Naive thymus-derived CD8-positive, alpha-beta T cell (primary cell): Measurements from ENCODE around the gene GINS3. TPM values are rescaled to one million over a fixed set of nuclear protein-coding genes. Genes with fewer than 3 reads are reported as not detected.
"Not testable (repeated sequence)": the region's sequence is repeated elsewhere in the genome, so short reads cannot be mapped to it uniquely, and the experiment has no call there.

Experiments
- ATAC-seq, 2 donors: fragments of 150-1000 bp; cut with Tn5 transposase in 1 of 2; sonication (Bioruptor Pico), chemical (Tn5 transposase) in 1 of 2; 1 replicate in 1 of 2; 2 replicates in 1 of 2; pipeline ENCODE4 v1.10.0; 2021; ENCODE audit warnings: mild to moderate bottlenecking in 2 of 2, moderate library complexity in 2 of 2
- POLR2A ChIA-PET: fragments of 350-600 bp; sonication (Branson Sonifier 250); formaldehyde crosslinking; loops from one replicate; lab custom pipeline; 2021; ENCODE audit warnings: antibody characterized with exemption; lab: Charles Lee
- DNase-seq, 10 donors: peaks; one replicate each; pipeline versions ENCODE4 v3.0.0 to v3.0.0-alpha.2; 2020 to 2022
- H3K27ac Mint-ChIP-seq, 10 donors: one replicate each; pipeline ENCODE4 v1.8.0; 2020 to 2022; ENCODE audit warnings: mild to moderate bottlenecking in 10 of 10, mixed read lengths in 10 of 10, moderate library complexity in 4 of 10, inconsistent platforms in 1 of 10
- H3K27me3 Mint-ChIP-seq, 5 donors: one replicate each; pipeline ENCODE4 v1.8.0; 2021 to 2022; ENCODE audit warnings: mixed read lengths in 5 of 5
- H3K36me3 Mint-ChIP-seq, 3 donors: one replicate each; pipeline ENCODE4 v1.8.0; 2020 to 2022; ENCODE audit warnings: mixed read lengths in 3 of 3, mild to moderate bottlenecking in 2 of 3, inconsistent platforms in 1 of 3
- H3K4me1 Mint-ChIP-seq, 4 donors: one replicate each; pipeline ENCODE4 v1.8.0; 2021 to 2022; ENCODE audit warnings: mixed read lengths in 4 of 4
- H3K4me3 Mint-ChIP-seq, 10 donors: one replicate each; pipeline ENCODE4 v1.8.0; 2020 to 2022; ENCODE audit warnings: mild to moderate bottlenecking in 10 of 10, mixed read lengths in 10 of 10, moderate library complexity in 6 of 10, inconsistent platforms in 1 of 10
- H3K9me3 Mint-ChIP-seq, 9 donors: one replicate each; pipeline ENCODE4 v1.8.0; 2020 to 2022; ENCODE audit warnings: mixed read lengths in 9 of 9, mild to moderate bottlenecking in 3 of 9, inconsistent platforms in 1 of 9, moderate library complexity in 1 of 9
- polyA plus RNA-seq, 3 donors: library from polyadenylated mRNA; unstranded; fragments of 300-500 nt; fragmentation: Illumina TruSeq; gene quantifications; one replicate each; pipeline ENCODE4 v1.2.3, GENCODE V29; 2021
- total RNA-seq, 8 experiments: library from RNA in 2 of 8; stranded (reverse) in 2 of 8; gene quantifications; one replicate each; pipeline ENCODE4 v1.2.3 and lab custom pipeline; 2021 to 2026

The GINS3 gene
- total and polyA plus RNA-seq, 5 experiments from 2014 or later, result 1.0 to 2.7 (median 1.9) TPM

DNA sequence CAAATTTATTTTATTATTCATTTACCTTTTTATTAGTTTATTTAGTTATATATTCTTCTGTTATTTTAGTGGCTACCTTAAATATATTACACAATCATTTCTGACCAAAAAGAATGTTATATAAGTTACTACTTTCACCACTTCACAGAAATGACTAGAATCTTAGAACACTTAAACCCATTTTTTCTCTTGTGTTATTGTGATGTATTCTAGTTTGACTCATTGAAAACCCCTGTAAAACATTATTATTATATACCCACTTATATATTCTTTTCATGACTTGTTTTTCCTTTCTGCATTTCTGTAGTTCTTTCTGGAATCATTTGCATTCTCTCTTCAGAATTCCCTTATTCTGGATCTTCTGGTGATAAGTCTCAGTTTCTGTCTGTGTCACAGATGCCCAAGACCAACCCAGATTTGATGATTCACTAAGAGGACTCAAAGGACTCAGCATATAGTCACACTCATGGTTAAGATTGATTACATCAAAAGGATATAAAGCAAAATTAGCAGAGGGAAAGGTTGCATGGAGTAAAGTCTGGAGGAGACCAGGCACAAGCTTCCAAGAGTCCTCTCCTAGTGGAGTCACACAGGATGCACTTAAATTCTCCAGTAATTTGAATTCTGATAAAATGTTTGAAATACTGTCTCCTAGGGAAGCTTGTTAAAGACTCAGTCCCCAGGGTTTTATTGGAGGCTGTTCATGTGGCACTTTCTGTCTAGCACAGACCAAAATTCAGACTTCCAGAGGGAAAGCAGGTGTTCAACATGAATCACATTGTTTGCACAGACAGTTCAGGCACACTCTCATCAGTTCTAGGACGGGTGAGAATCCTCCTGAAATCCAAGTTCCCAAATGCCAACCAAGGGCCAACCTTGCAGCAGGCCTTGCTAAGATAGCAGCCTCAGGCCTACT is 7.7 kb downstream of the GINS3 start:
- POLR2A ChIA-PET, result no interaction called here
- H3K9me3 Mint-ChIP-seq, result peaks cover 0 to 4% (median 0%) of the 10 kb centered on the region in 9 donors
- no peak for ATAC-seq

DNA sequence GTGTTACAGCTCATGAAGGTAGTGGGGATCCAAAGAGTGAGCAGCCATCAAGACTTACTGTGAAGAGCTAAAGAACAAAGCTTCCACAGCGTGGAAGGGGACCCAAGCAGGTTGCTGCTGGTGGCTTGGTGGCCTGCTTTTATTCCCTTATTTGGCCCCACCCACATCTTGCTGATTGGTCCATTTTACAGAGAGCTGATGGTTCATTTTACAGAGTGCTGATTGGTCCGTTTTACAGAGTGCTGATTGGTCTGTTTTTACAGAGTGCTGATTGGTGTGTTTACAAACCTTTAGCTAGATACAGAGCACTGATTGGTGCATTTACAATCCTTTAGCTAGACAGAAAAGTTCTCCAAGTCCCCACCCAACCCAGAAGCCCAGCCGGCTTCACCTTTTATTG is 9.0 kb downstream of the GINS3 start:
- POLR2A ChIA-PET, H3K36me3 Mint-ChIP-seq, H3K4me1 Mint-ChIP-seq, H3K9me3 Mint-ChIP-seq, H3K27ac Mint-ChIP-seq, ATAC-seq, H3K27me3 Mint-ChIP-seq, DNase-seq, H3K4me3 Mint-ChIP-seq: not testable (repeated sequence)

More for the DNA sequence above, 7.7 kb downstream of the GINS3 start:
- Mint-ChIP-seq H3K4me3 (no peak overlapping the region), H3K36me3 (peaks cover 0 to 5% (median under 1%) of the 10 kb centered on the region in 3 donors), H3K27me3 (no peaks in the 10 kb centered on the region), H3K4me1 (no peaks in the 10 kb centered on the region), H3K27ac (no peak overlapping the region)
- DNase-seq, result no peak

DNA sequence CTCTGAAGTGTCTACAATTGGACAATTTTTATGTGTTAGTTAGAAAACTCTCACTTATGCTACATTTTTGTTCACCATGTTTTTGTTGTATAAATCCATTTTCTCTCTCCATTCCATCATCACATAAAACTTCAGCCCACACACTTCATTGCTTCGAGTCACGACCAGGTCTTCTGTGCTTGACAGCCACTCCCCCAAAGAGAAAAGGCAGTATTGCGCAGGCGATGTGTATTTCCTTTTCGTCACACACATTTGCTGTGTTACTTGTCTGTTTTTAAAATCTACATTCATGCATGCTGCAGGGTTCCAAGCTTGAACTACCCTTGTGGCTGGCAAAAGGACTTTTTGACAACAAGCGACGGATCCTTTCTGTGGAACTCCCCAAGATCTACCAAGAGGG is 10.5 kb downstream of the GINS3 start:
- Mint-ChIP-seq H3K4me1 (no peaks in the 10 kb centered on the region), H3K36me3 (peaks cover 0 to 5% (median 3%) of the 10 kb centered on the region in 3 donors), H3K9me3 (peaks cover 0 to 4% (median 0%) of the 10 kb centered on the region in 9 donors), H3K27ac (no peak overlapping the region), H3K4me3 (no peak overlapping the region), H3K27me3 (no peaks in the 10 kb centered on the region)
- DNase-seq (no peak), ATAC-seq (no peak)
- POLR2A ChIA-PET, result no interaction called here

DNA sequence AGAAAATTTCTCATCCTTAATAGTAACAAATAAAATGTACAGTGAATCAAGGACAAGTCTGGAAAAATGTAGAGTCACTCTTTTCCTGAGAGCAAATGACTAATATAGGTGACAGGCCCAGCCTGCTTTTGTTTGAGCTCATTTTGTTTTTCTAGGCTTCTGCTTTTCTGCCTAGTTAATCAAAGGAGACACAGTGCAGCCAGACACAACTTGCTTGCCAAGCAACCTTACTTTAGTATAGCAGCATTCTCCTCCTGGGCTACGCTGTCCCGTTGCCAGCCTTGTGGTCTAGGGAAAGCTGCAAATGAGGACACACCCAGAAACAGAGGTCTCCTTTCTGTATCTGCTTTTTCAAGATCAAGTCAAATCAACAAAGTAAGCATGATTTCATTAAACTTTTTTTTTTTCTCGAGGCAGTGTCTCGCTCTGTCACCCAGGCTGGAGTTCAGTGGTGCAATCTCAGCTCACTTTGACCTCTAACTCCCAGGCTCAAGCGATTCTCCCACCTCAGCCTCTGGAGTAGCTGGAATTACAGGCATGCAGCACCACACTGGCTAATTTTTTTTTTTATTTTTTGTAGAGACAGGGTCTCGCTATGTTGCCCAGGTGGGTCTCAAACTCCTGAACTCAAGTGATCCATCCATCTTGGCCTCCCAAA is 17.2 kb downstream of the GINS3 start:
- no peaks in the 10 kb centered on the region for H3K4me1 Mint-ChIP-seq
- peaks cover 0 to 3% (median under 1%) of the 10 kb centered on the region in 3 donors for H3K36me3 Mint-ChIP-seq
- ATAC-seq (no peak), DNase-seq (no peak)
- H3K27ac Mint-ChIP-seq, result no peak overlapping the region
- POLR2A ChIA-PET, result no interaction called here
- no peak overlapping the region for H3K4me3 Mint-ChIP-seq
- no peaks in the 10 kb centered on the region for H3K27me3 Mint-ChIP-seq
- no peaks in the 10 kb centered on the region for H3K9me3 Mint-ChIP-seq

DNA sequence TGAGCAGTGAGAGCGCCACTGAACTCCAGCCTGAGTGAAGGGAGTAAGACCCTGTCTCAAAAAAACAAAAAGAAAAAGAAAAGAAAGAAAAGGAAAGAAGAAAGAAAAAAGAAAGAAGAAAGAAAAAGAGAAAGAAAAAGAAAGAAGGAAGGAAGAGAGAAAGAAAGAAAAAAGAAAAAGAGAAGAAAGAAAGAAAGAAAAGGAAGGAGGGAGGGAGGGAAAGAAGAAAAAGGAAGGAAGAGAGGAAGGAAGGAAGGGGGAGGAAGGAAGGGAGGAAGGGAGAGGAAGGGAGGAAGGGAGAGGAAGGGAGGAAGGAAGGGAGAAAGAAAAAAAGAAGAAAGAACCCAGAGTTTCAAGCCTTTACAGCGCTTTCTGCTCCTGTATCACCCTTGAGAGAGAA is 19.1 kb downstream of the GINS3 start:
- no peak overlapping the region for H3K4me3 Mint-ChIP-seq
- no peaks in the 10 kb centered on the region for H3K9me3 Mint-ChIP-seq
- DNase-seq (no peak), ATAC-seq (no peak)
- no peaks in the 10 kb centered on the region for H3K4me1 Mint-ChIP-seq
- no peaks in the 10 kb centered on the region for H3K27me3 Mint-ChIP-seq
- POLR2A ChIA-PET, result no interaction called here
- peak overlapping the region in 2 of 10 donors; percentile 22 to 79 for H3K27ac Mint-ChIP-seq
- H3K36me3 Mint-ChIP-seq, result no peaks in the 10 kb centered on the region

DNA sequence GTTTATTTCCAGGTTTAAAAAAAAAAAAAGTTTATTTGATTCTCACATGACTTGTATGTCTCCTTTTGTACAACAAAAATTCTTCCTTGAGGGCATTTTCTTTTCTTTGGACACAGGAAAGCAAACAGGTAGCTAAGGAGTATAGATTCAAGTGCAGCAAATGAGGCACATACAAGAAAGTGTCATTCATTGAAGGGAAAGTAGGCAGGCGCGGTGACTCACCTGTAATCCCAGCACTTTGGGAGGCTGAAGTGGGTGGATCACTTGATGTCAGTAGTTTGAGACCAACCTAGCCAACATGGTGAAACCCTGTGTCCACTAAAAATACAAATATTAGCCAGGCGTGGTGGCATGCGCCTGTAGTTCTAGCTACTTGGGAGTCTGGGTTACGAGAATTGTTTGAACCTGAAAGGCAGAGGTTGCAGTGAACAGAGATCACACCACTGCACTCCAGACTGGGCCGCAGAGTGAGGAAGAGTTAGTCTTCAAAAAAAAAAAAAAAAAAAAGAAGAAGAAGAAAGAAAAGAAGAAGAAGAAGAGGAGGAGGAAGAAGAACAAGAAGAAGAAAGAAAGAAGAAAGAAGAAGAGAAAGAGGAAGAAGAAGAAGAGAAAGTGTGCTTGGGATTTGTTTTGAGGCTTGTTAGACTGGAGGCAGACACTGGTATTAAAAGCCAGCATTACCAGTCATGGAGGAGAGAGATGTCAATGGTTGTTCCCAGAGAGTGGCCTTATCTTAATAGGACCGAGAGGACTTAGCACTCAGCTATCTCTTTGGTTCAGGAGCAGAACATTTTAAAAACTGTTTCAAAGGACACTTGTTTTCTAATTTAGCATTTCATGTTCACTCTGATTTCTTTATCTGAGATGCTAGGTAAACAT is 19.7 kb downstream of the GINS3 start:
- Mint-ChIP-seq H3K27ac (peak overlapping the region in 2 of 10 donors; percentile 0 to 9), H3K36me3 (no peaks in the 10 kb centered on the region), H3K27me3 (peaks cover 0 to 1% (median 0%) of the 10 kb centered on the region in 5 donors), H3K4me1 (no peaks in the 10 kb centered on the region), H3K9me3 (no peaks in the 10 kb centered on the region), H3K4me3 (no peak overlapping the region)
- DNase-seq (no peak), ATAC-seq (no peak)
- POLR2A ChIA-PET, result no interaction called here

DNA sequence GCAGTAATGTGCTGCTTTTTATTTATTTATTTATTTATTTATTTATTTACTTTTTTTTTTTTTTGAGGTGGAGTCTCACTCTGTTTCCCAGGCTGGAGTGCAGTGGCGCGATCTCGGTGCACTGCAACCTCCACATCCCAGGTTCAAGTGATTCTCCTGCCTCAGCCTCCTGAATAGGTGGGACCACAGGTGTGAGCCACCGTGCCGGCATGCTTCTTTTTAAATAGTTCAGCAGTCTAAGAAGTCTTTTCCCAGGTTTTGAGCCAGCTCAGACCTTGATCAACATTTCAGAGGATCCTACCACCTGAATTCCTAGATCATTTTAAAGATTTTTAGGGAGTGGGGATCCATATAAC is 20.3 kb downstream of the GINS3 start:
- H3K27me3 Mint-ChIP-seq, H3K9me3 Mint-ChIP-seq, H3K4me3 Mint-ChIP-seq, H3K4me1 Mint-ChIP-seq, H3K36me3 Mint-ChIP-seq, ATAC-seq, DNase-seq, POLR2A ChIA-PET, H3K27ac Mint-ChIP-seq: not testable (repeated sequence)

DNA sequence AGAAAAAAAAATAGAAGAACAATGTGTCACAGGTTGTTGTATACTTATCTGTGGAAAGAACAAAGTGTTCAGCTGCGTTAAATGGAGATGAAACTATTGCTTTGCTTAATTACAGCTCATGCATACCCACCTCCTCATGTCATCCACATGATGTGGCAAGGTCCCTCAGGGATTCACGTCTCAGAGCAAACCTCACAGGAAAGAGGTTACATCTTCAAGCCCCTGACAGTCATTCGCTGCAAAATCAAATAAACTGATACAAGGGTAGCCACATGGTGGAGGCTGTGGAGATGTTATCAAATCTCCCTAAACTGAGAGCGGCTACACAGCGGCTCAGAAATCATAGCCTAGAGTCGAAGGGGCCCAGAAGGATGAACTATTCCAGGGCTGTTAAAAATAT is 21.1 kb downstream of the GINS3 start:
- Mint-ChIP-seq H3K36me3 (no peaks in the 10 kb centered on the region), H3K4me3 (no peak overlapping the region), H3K9me3 (no peaks in the 10 kb centered on the region), H3K27me3 (peaks cover 0 to 14% (median 6%) of the 10 kb centered on the region in 5 donors), H3K4me1 (peaks cover 0 to 1% (median 0%) of the 10 kb centered on the region in 4 donors), H3K27ac (no peak overlapping the region)
- POLR2A ChIA-PET, result no interaction called here
- DNase-seq, result no peak
- ATAC-seq, result no peak

DNA sequence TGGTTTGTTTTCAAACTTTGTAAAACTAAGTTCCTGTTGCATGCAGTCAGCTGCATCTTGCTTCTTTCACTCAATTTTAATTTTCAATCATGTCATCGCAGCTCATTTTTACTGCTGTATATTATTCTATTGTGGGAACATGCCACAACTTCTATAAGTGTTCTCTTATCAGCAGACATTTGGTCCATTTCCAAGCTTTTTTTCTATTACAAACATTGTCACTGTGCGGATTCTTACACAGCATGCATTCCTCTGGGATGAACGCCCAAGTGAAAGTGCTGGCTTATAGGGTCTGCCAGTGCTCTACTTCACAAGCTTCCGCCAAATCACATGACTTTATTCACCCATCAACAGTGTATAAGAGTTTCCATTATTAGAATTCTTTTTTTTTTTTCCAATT is 22.7 kb downstream of the GINS3 start:
- DNase-seq (no peak), ATAC-seq (no peak)
- no peak overlapping the region for H3K27ac Mint-ChIP-seq
- H3K27me3 Mint-ChIP-seq, result peaks cover 0 to 20% (median 9%) of the 10 kb centered on the region in 5 donors
- peaks cover 0 to 6% (median 0%) of the 10 kb centered on the region in 4 donors for H3K4me1 Mint-ChIP-seq
- H3K4me3 Mint-ChIP-seq, result no peak overlapping the region
- POLR2A ChIA-PET, result no interaction called here
- no peaks in the 10 kb centered on the region for H3K9me3 Mint-ChIP-seq
- no peaks in the 10 kb centered on the region for H3K36me3 Mint-ChIP-seq

DNA sequence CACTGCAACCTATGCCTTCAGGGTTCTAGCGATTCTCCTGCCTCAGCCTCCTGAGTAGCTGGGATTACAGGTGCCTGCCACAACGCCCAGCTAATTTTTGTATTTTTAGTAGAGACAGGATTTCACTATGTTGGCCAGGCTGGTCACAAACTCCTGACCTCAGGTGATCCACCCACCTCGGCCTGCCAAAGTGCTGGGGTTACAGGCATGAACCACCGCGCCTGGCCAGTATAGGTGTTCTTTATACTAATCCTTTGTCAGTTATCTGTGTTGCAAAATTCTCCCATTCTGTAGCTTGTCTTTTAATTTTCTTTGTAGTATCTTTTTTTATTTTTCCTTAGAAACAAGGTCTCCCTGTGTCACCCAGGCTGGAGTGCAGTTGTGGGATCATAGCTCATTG is 23.7 kb downstream of the GINS3 start:
- DNase-seq, H3K4me3 Mint-ChIP-seq, ATAC-seq, H3K9me3 Mint-ChIP-seq, H3K27ac Mint-ChIP-seq, H3K4me1 Mint-ChIP-seq, H3K36me3 Mint-ChIP-seq, POLR2A ChIA-PET: not testable (repeated sequence)
- peaks cover 0 to 20% (median 12%) of the 10 kb centered on the region in 5 donors for H3K27me3 Mint-ChIP-seq

DNA sequence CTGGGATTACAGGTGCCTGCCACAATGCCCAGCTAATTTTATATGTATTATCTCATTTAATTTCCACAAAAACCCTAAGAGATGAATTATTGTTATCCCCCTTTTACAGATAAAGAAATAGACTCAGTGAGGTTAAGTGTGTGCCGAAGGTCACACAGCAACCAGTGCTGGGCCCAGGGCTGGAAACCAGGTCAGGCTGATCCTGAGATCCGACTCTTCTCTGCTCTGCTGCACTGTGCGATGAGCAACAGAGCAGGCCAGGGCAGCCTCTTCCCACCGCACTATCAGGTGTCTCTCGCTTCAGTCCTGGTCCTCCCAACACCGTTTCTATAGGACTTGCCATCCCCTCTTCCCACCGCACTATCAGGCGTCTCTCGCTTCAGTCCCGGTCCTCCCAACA is 24.8 kb downstream of the GINS3 start:
- no peaks in the 10 kb centered on the region for H3K36me3 Mint-ChIP-seq
- no peak for ATAC-seq
- no peaks in the 10 kb centered on the region for H3K9me3 Mint-ChIP-seq
- no peak for DNase-seq
- no peak overlapping the region for H3K27ac Mint-ChIP-seq
- peaks cover 0 to 8% (median 0%) of the 10 kb centered on the region in 4 donors for H3K4me1 Mint-ChIP-seq
- POLR2A ChIA-PET, result no interaction called here
- peaks cover 3 to 20% (median 12%) of the 10 kb centered on the region in 5 donors for H3K27me3 Mint-ChIP-seq
- H3K4me3 Mint-ChIP-seq, result no peak overlapping the region

DNA sequence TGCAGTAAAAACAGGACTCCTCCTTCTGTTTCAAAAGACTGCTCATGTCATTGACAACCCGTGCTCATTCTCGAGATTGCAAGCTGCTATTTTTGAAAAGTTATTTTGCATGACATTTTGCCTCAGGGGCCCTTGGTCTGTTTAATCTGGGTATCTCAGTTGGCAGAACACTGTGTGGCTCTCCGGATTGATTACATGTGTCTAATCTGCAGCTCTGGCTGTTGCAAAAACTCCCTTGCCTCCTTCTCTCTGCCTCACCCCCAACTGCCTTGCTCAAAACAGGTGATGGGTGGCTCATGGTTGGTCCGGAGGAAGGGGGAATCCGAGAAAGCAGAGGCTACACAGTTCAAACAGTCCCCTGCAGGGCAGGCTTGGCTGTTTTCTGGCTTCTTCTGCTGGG is 25.3 kb downstream of the GINS3 start:
- Mint-ChIP-seq H3K36me3 (no peaks in the 10 kb centered on the region), H3K4me1 (peaks cover 0 to 8% (median 0%) of the 10 kb centered on the region in 4 donors), H3K27ac (no peak overlapping the region), H3K9me3 (no peaks in the 10 kb centered on the region), H3K4me3 (no peak overlapping the region), H3K27me3 (peaks cover 3 to 20% (median 12%) of the 10 kb centered on the region in 5 donors)
- DNase-seq (no peak), ATAC-seq (no peak)
- POLR2A ChIA-PET, result no interaction called here
